DOHH2 (cell line): ENCODE results near the gene AAGAB.

Experiments
- CTCF ChIP-seq: fragments of 200-600 bp; sonication (generic); IDR thresholded peaks from one replicate; pipeline ENCODE4 v1.5.1; 2014; ENCODE audit warnings: antibody characterized with exemption, mild to moderate bottlenecking, low read depth, low read length; ENCODE audit not compliant: poor library complexity, severe bottlenecking
- EZH2phosphoT487 ChIP-seq: fragments of 200-600 bp; sonication (generic); IDR thresholded peaks from 2 replicates; pipeline ENCODE4 v1.6.1; 2017; ENCODE audit warnings: borderline replicate concordance, mild to moderate bottlenecking, antibody characterized with exemption, low read length, moderate library complexity, mixed read lengths

- no peak for TF ChIP-seq CTCF
- no peak for TF ChIP-seq EZH2phosphoT487
Measured at GRCh38 chr15:67185051-67185450, 69.4 kb downstream of the AAGAB start.
